Ascending aorta (tissue), 2 donors: Measurements from ENCODE around the gene CES2. TPM values are rescaled to one million over a fixed set of nuclear protein-coding genes. Genes with fewer than 3 reads are reported as not detected.
A peak's percentile ranks its signal among the peaks of the same experiment; 100 is the strongest.

Experiments used
- DNase-seq, 2 donors: peaks; one replicate each; pipeline ENCODE4 v3.0.0-alpha.2; 2019; ENCODE audit warnings: low spot score in 2 of 2
- H3K27ac ChIP-seq, 2 donors: fragments of 200-600 bp; sonication (generic); one replicate each; pipeline ENCODE4 v1.5.1; 2016 to 2017; ENCODE audit warnings: mild to moderate bottlenecking in 1 of 2
- H3K27me3 ChIP-seq: fragments of 200-600 bp; sonication (generic); one replicate; pipeline ENCODE4 v1.5.1; 2017
- H3K36me3 ChIP-seq, 2 donors: fragments of 200-600 bp; sonication (generic); one replicate each; pipeline ENCODE4 v1.5.1; 2016
- H3K4me1 ChIP-seq, 2 donors: fragments of 200-600 bp; sonication (generic); one replicate each; pipeline ENCODE4 v1.5.1; 2016 to 2017; ENCODE audit warnings: mild to moderate bottlenecking in 1 of 2
- H3K4me3 ChIP-seq, 2 donors: fragments of 200-600 bp; sonication (generic); one replicate each; pipeline ENCODE4 v1.5.1; 2016 to 2017; ENCODE audit warnings: mild to moderate bottlenecking in 1 of 2
- H3K9me3 ChIP-seq, 2 donors: fragments of 200-600 bp; sonication (generic); one replicate each; pipeline ENCODE4 v1.5.1; 2016
- CTCF ChIP-seq, 3 experiments: fragments of 200-600 bp in 2 of 3; fragments of 450-650 bp in 1 of 3; sonication (generic) in 2 of 3; IDR thresholded peaks; one replicate each; pipeline ENCODE4 v1.5.1; 2016 to 2019; ENCODE audit warnings: antibody characterized with exemption in 3 of 3, mild to moderate bottlenecking in 1 of 3, moderate library complexity in 1 of 3
- intact Hi-C: fragments of 100-400 bp; cut with DNase I; formaldehyde crosslinking; loops from one replicate; pipeline ENCODE4 v1.15.1; 2023
- total RNA-seq: library from RNA; depleted of rRNA; stranded (reverse); fragments of >200 nt; gene quantifications from one replicate; pipeline ENCODE4 v1.1.0, GENCODE V29; 2016

The CES2 gene
- total RNA-seq, 1 donor from 2014 or later, result 40.0 TPM

- Histone ChIP-seq H3K9me3 (no peaks in the 10 kb centered on the region), H3K4me3 (no peak overlapping the region), H3K4me1 (peaks cover 15 to 27% of the 10 kb centered on the region in 2 donors), H3K27me3 (no peaks in the 10 kb centered on the region), H3K36me3 (peaks cover 11 to 12% of the 10 kb centered on the region in 2 donors), H3K27ac (peak overlapping the region; percentile 15 to 47)
- TF ChIP-seq CTCF (IDR thresholded peaks at IDR 0.05), result no peak
- no peak for DNase-seq
- intact Hi-C loops, result loop anchor here (10.0 kb wide), 1 partner anchor 1024 kb away; the partner anchor contains the start of gene LCAT
Observed at GRCh38 chr16:66920924-66921680, 14.2 kb upstream of the CES2 start.

- no peaks in the 10 kb centered on the region for H3K27me3 ChIP-seq
- peak overlapping the region; percentile 47 to 99 for H3K27ac ChIP-seq
- no peak for TF ChIP-seq CTCF (IDR thresholded peaks at IDR 0.05)
- no peaks in the 10 kb centered on the region for H3K9me3 ChIP-seq
- H3K36me3 ChIP-seq, result peaks cover 11 to 12% of the 10 kb centered on the region in 2 donors
- peaks cover 21 to 35% of the 10 kb centered on the region in 2 donors for H3K4me1 ChIP-seq
- DNase-seq, result no peak
- no peak overlapping the region for H3K4me3 ChIP-seq
- intact Hi-C loops, result loop anchor here (10.0 kb wide), 1 partner anchor 1023 kb away; the partner anchor contains the start of gene LCAT
Observed at GRCh38 chr16:66921729-66922450, 13.4 kb upstream of the CES2 start.

GRCh38 chr16:66923247-66923731 is 12.0 kb upstream of the CES2 start:
- peak; percentile 52 to 91 for DNase-seq
- Histone ChIP-seq H3K4me1 (peaks cover 28 to 48% of the 10 kb centered on the region in 2 donors), H3K27me3 (no peaks in the 10 kb centered on the region), H3K4me3 (peak overlapping the region; percentile 14 to 93), H3K27ac (peak overlapping the region; percentile 84 to 99), H3K36me3 (peaks cover 11 to 12% of the 10 kb centered on the region in 2 donors), H3K9me3 (no peaks in the 10 kb centered on the region)
- intact Hi-C loops, result loop anchor here (1.0 to 10.0 kb wide), 2 partner anchors 28 to 1022 kb away; partner anchors contain the start of gene LCAT
- no peak for TF ChIP-seq CTCF (IDR thresholded peaks at IDR 0.05)

GRCh38 chr16:66923866-66924265 is 11.4 kb upstream of the CES2 start:
- Histone ChIP-seq H3K4me1 (peaks cover 28 to 51% of the 10 kb centered on the region in 2 donors), H3K9me3 (no peaks in the 10 kb centered on the region), H3K36me3 (peaks cover 11 to 12% of the 10 kb centered on the region in 2 donors), H3K27ac (peak overlapping the region; percentile 84 to 99), H3K27me3 (no peaks in the 10 kb centered on the region), H3K4me3 (peak overlapping the region; percentile 13 to 93)
- TF ChIP-seq CTCF (IDR thresholded peaks at IDR 0.05), result no peak
- intact Hi-C loops, result loop anchor here (1.0 to 10.0 kb wide), 2 partner anchors 29 to 1021 kb away; partner anchors contain the start of gene LCAT
- DNase-seq, result no peak

- no peaks in the 10 kb centered on the region for H3K9me3 ChIP-seq
- no peaks in the 10 kb centered on the region for H3K27me3 ChIP-seq
- peak overlapping the region; percentile 84 to 99 for H3K27ac ChIP-seq
- intact Hi-C loops, result loop anchor here (1.0 to 10.0 kb wide), 5 partner anchors 10 to 1020 kb away; partner anchors contain the start of genes CIAO2B, CMTM4, LCAT and PDP2
- DNase-seq, result no peak
- peak; percentile 40 to 61 (median 43) for TF ChIP-seq CTCF (IDR thresholded peaks at IDR 0.05)
- peaks cover 28 to 51% of the 10 kb centered on the region in 2 donors for H3K4me1 ChIP-seq
- H3K36me3 ChIP-seq, result peaks cover 11 to 12% of the 10 kb centered on the region in 2 donors
- H3K4me3 ChIP-seq, result peak overlapping the region; percentile 59 to 93
Observed at GRCh38 chr16:66924527-66925321, 10.6 kb upstream of the CES2 start.
